HTERT RPE-1 (cell line): ENCODE measurements around the gene PLIN5.

Experiments used
- in situ Hi-C: fragments of 300-500 bp; cut with MboI; formaldehyde crosslinking; loops from 4 replicates; pipeline ENCODE4 v1.14.3; 2020; ENCODE audit warnings: low sequenced_read_pairs

PLIN5 gene

GRCh38 chr19:4507804-4508203, 27.2 kb downstream of the PLIN5 start:
- in situ Hi-C loops = no loop called here

- in situ Hi-C loops = no loop called here
Measured at GRCh38 chr19:4507150-4507452, 27.9 kb downstream of the PLIN5 start.

- in situ Hi-C loops = no loop called here
Measured at GRCh38 chr19:4506449-4507149, 28.4 kb downstream of the PLIN5 start.

GRCh38 chr19:4505570-4506448, 29.2 kb downstream of the PLIN5 start:
- in situ Hi-C loops = no loop called here

GRCh38 chr19:4504891-4505569, 30.0 kb downstream of the PLIN5 start:
- in situ Hi-C loops = no loop called here

GRCh38 chr19:4504297-4504701, 30.7 kb downstream of the PLIN5 start:
- in situ Hi-C loops = no loop called here

GRCh38 chr19:4503825-4504170, 31.2 kb downstream of the PLIN5 start:
- in situ Hi-C loops = no loop called here

GRCh38 chr19:4503132-4503824, 31.7 kb downstream of the PLIN5 start:
- in situ Hi-C loops = no loop called here

- in situ Hi-C loops = no loop called here
Measured at GRCh38 chr19:4502282-4503131, 32.5 kb downstream of the PLIN5 start.

GRCh38 chr19:4501691-4502090, 33.3 kb downstream of the PLIN5 start:
- in situ Hi-C loops = no loop called here

GRCh38 chr19:4500841-4501591, 34.0 kb downstream of the PLIN5 start:
- in situ Hi-C loops = no loop called here

GRCh38 chr19:4499855-4500254, 35.2 kb downstream of the PLIN5 start:
- in situ Hi-C loops = no loop called here

GRCh38 chr19:4499318-4499717, 35.7 kb downstream of the PLIN5 start:
- in situ Hi-C loops = no loop called here

- in situ Hi-C loops = no loop called here
Measured at GRCh38 chr19:4498694-4499093, 36.3 kb downstream of the PLIN5 start.

- in situ Hi-C loops = no loop called here
Measured at GRCh38 chr19:4497770-4498389, 37.1 kb downstream of the PLIN5 start.

GRCh38 chr19:4496304-4496703, 38.7 kb downstream of the PLIN5 start:
- in situ Hi-C loops = no loop called here

GRCh38 chr19:4495471-4495870, 39.6 kb downstream of the PLIN5 start:
- in situ Hi-C loops = no loop called here

- in situ Hi-C loops = no loop called here
Measured at GRCh38 chr19:4494691-4495064, 40.3 kb downstream of the PLIN5 start.

GRCh38 chr19:4493929-4494690, 40.9 kb downstream of the PLIN5 start:
- in situ Hi-C loops = no loop called here
